GM12878 (cell line): ENCODE data around the gene CNMD. TPM values are rescaled to one million over a fixed set of nuclear protein-coding genes. Genes with fewer than 3 reads are reported as not detected.

ENCODE experiments used
- BHLHE40 ChIP-seq, 2 experiments: fragments of 450-650 bp in 1 of 2; IDR thresholded peaks; 2 replicates each; pipeline ENCODE4 v1.6.1; 2011 to 2017; ENCODE audit warnings: low read depth in 2 of 2, borderline replicate concordance in 1 of 2, improper control_type of control experiment in 1 of 2, low read length in 1 of 2, mild to moderate bottlenecking in 1 of 2
- CBFB ChIP-seq: IDR thresholded peaks from 2 replicates; pipeline ENCODE4 v1.6.1; 2016; ENCODE audit warnings: antibody characterized with exemption, low read depth
- CREM ChIP-seq: IDR thresholded peaks from 2 replicates; pipeline ENCODE4 v1.6.1; 2014; ENCODE audit warnings: antibody characterized with exemption, low read depth
- IRF4 ChIP-seq: IDR thresholded peaks from 2 replicates; pipeline ENCODE4 v1.6.1; 2011; ENCODE audit warnings: low read depth, low read length
- JUND ChIP-seq: IDR thresholded peaks from 2 replicates; pipeline ENCODE4 v1.6.1; 2012; ENCODE audit warnings: low read depth, mild to moderate bottlenecking, low read length, improper control_type of control experiment, moderate library complexity
- KAT2A ChIP-seq: conservative IDR thresholded peaks from 2 replicates; pipeline ENCODE4 v1.6.1; 2011; ENCODE audit warnings: low read depth, low read length; ENCODE audit not compliant: control insufficient read depth
- NFIC ChIP-seq: IDR thresholded peaks from 2 replicates; pipeline ENCODE4 v1.6.1; 2012; ENCODE audit warnings: low read depth, mild to moderate bottlenecking, inconsistent platforms, low read length, moderate library complexity
- NFXL1 ChIP-seq: fragments of 450-650 bp; IDR thresholded peaks from 2 replicates; pipeline ENCODE4 v1.6.1; 2017; ENCODE audit warnings: antibody characterized with exemption, mild to moderate bottlenecking, borderline replicate concordance
- NR2F1 ChIP-seq: fragments of 450-650 bp; conservative IDR thresholded peaks from 2 replicates; pipeline ENCODE4 v1.6.1; 2017; ENCODE audit warnings: mild to moderate bottlenecking
- PML ChIP-seq: IDR thresholded peaks from 2 replicates; pipeline ENCODE4 v1.6.1; 2012; ENCODE audit warnings: low read length, inconsistent platforms
- RUNX3 ChIP-seq: IDR thresholded peaks from 2 replicates; pipeline ENCODE4 v1.6.1; 2012; ENCODE audit warnings: low read length, inconsistent platforms
- SUPT20H ChIP-seq: IDR thresholded peaks from 2 replicates; pipeline ENCODE4 v1.6.1; 2011; ENCODE audit warnings: low read depth, mild to moderate bottlenecking, low read length, moderate library complexity, borderline replicate concordance; ENCODE audit not compliant: control insufficient read depth
- TARDBP ChIP-seq: IDR thresholded peaks from 2 replicates; pipeline ENCODE4 v1.6.1; 2016; ENCODE audit warnings: borderline replicate concordance
- YY1 ChIP-seq: IDR thresholded peaks from 2 replicates; pipeline ENCODE4 v1.6.1; 2011; ENCODE audit warnings: low read depth, mild to moderate bottlenecking, low read length
- ZBED1 ChIP-seq: IDR thresholded peaks from 2 replicates; pipeline ENCODE4 v1.6.1; 2016; ENCODE audit warnings: borderline replicate concordance
- ZNF24 ChIP-seq: fragments of 450-650 bp; IDR thresholded peaks from 2 replicates; pipeline ENCODE4 v1.6.1; 2017; ENCODE audit warnings: antibody characterized with exemption, mild to moderate bottlenecking
- polyA plus RNA-seq, 11 experiments: library from polyadenylated mRNA; depleted of rRNA in 4 of 11; unstranded in 6 of 11; stranded (reverse) in 5 of 11; fragments of >200 nt; fragmentation: Nextera tagmentation in 4 of 11; fragmentation: Illumina TruSeq in 1 of 11; extraction: Ambion mirVana in 4 of 11; extraction: Trizol in 1 of 11; gene quantifications; 1 replicate in 1 of 11; 2 replicates in 10 of 11; pipeline versions ENCODE4 v1.2.1 to v1.2.3, GENCODE V29; 2011 to 2016; ENCODE audit warnings: inconsistent platforms in 2 of 11, missing spikeins in 2 of 11, low read depth in 1 of 11
- total RNA-seq, 4 experiments: library from RNA; depleted of rRNA in 3 of 4; stranded (reverse); fragments of >200 nt in 3 of 4; fragmentation: Illumina TruSeq in 1 of 4; extraction: Trizol in 1 of 4; gene quantifications; 2 replicates each; pipeline versions ENCODE4 v1.2.1 to v1.2.3, GENCODE V29; 2013 to 2021
- TF ChIP-seq, protein P1 (sequence below): fragments of 450-650 bp; IDR thresholded peaks from 2 replicates; pipeline ENCODE4 v1.6.1; 2016; ENCODE audit warnings: mild to moderate bottlenecking
- TF ChIP-seq, protein P2 (sequence below): fragments of 450-650 bp; IDR thresholded peaks from 2 replicates; pipeline ENCODE4 v1.6.1; 2017; ENCODE audit warnings: mild to moderate bottlenecking, moderate library complexity
- TF ChIP-seq, protein P3 (sequence below): IDR thresholded peaks from 2 replicates; pipeline ENCODE4 v1.6.1; 2012; ENCODE audit warnings: low read length, inconsistent platforms
- TF ChIP-seq, protein P4 (sequence below): IDR thresholded peaks from 2 replicates; pipeline ENCODE4 v1.6.1; 2012; ENCODE audit warnings: improper control_type of control experiment, low read depth, low read length; ENCODE audit not compliant: insufficient replicate concordance

The CNMD gene
- total and polyA plus RNA-seq, 10 of the 15 experiments (the other 5 are each of a cell fraction or from before 2014, with no cell fraction given): 0.31 to 1.6 (median 0.73) TPM

DNA sequence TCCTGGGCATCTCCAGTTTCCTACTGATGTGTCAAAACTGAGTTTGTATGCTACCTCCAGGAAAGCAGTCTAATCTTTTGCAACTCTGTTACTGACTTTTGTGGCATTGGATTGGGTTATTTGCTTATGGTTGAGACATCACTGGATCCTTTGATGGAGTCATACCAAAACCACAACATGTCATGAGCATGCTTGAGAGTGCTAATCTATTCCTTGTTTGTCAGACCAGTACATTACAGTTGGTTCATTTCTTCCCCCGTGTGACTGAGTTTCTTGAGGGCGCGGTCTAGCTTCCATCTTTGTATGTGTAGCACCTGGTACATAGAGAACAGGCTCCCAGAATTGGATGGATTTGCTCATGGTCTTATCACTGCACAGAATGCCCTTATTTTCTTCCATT, 43.8 kb downstream of the CNMD start (continued):
- TF ChIP-seq JUND: no peak
- peak; percentile 91 for TF ChIP-seq RUNX3
- TF ChIP-seq KAT2A: no peak
- no peak for TF ChIP-seq CBFB
- TF ChIP-seq CREM: peak; percentile 45; the same call in 1 of the 2 replicates
- peak; percentile 43; the same call in 1 of the 2 replicates for TF ChIP-seq IRF4
- TF ChIP-seq NFXL1: no peak
- TF ChIP-seq ZNF24: peak; percentile 88
- TF ChIP-seq, protein P1, sequence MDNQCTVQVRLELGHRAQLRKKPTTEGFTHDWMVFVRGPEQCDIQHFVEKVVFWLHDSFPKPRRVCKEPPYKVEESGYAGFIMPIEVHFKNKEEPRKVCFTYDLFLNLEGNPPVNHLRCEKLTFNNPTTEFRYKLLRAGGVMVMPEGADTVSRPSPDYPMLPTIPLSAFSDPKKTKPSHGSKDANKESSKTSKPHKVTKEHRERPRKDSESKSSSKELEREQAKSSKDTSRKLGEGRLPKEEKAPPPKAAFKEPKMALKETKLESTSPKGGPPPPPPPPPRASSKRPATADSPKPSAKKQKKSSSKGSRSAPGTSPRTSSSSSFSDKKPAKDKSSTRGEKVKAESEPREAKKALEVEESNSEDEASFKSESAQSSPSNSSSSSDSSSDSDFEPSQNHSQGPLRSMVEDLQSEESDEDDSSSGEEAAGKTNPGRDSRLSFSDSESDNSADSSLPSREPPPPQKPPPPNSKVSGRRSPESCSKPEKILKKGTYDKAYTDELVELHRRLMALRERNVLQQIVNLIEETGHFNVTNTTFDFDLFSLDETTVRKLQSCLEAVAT: 0 out of 2 replicates have a peak, but pooled peaks have one; percentile 31
- TF ChIP-seq, protein P2, sequence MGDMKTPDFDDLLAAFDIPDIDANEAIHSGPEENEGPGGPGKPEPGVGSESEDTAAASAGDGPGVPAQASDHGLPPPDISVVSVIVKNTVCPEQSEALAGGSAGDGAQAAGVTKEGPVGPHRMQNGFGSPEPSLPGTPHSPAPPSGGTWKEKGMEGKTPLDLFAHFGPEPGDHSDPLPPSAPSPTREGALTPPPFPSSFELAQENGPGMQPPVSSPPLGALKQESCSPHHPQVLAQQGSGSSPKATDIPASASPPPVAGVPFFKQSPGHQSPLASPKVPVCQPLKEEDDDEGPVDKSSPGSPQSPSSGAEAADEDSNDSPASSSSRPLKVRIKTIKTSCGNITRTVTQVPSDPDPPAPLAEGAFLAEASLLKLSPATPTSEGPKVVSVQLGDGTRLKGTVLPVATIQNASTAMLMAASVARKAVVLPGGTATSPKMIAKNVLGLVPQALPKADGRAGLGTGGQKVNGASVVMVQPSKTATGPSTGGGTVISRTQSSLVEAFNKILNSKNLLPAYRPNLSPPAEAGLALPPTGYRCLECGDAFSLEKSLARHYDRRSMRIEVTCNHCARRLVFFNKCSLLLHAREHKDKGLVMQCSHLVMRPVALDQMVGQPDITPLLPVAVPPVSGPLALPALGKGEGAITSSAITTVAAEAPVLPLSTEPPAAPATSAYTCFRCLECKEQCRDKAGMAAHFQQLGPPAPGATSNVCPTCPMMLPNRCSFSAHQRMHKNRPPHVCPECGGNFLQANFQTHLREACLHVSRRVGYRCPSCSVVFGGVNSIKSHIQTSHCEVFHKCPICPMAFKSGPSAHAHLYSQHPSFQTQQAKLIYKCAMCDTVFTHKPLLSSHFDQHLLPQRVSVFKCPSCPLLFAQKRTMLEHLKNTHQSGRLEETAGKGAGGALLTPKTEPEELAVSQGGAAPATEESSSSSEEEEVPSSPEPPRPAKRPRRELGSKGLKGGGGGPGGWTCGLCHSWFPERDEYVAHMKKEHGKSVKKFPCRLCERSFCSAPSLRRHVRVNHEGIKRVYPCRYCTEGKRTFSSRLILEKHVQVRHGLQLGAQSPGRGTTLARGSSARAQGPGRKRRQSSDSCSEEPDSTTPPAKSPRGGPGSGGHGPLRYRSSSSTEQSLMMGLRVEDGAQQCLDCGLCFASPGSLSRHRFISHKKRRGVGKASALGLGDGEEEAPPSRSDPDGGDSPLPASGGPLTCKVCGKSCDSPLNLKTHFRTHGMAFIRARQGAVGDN: peak; percentile 52; the same call in 1 of the 2 replicates
- 0 out of 2 replicates have a peak, but pooled peaks have one; percentile 48 for TF ChIP-seq PML
- no peak for TF ChIP-seq SUPT20H
- TF ChIP-seq, protein P3, sequence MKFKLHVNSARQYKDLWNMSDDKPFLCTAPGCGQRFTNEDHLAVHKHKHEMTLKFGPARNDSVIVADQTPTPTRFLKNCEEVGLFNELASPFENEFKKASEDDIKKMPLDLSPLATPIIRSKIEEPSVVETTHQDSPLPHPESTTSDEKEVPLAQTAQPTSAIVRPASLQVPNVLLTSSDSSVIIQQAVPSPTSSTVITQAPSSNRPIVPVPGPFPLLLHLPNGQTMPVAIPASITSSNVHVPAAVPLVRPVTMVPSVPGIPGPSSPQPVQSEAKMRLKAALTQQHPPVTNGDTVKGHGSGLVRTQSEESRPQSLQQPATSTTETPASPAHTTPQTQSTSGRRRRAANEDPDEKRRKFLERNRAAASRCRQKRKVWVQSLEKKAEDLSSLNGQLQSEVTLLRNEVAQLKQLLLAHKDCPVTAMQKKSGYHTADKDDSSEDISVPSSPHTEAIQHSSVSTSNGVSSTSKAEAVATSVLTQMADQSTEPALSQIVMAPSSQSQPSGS: peak; percentile 36; the same call in 1 of the 2 replicates
- TF ChIP-seq BHLHE40 (IDR thresholded peaks at IDR 0.05; ENCODE audit: borderline replicate concordance in 1 of 2, low read depth in 2 of 2, low read length in 1 of 2): peak in 1 of 2 experiments; percentile 50; a peak in 2 of 4 replicates
- TF ChIP-seq NFIC: peak; percentile 45; the same call in 1 of the 2 replicates
- no peak for TF ChIP-seq NR2F1
- no peak for TF ChIP-seq TARDBP
- TF ChIP-seq ZBED1: 0 out of 2 replicates have a peak, but pooled peaks have one; percentile 48
- 0 out of 2 replicates have a peak, but pooled peaks have one; percentile 27 for TF ChIP-seq YY1
- TF ChIP-seq, protein P4, sequence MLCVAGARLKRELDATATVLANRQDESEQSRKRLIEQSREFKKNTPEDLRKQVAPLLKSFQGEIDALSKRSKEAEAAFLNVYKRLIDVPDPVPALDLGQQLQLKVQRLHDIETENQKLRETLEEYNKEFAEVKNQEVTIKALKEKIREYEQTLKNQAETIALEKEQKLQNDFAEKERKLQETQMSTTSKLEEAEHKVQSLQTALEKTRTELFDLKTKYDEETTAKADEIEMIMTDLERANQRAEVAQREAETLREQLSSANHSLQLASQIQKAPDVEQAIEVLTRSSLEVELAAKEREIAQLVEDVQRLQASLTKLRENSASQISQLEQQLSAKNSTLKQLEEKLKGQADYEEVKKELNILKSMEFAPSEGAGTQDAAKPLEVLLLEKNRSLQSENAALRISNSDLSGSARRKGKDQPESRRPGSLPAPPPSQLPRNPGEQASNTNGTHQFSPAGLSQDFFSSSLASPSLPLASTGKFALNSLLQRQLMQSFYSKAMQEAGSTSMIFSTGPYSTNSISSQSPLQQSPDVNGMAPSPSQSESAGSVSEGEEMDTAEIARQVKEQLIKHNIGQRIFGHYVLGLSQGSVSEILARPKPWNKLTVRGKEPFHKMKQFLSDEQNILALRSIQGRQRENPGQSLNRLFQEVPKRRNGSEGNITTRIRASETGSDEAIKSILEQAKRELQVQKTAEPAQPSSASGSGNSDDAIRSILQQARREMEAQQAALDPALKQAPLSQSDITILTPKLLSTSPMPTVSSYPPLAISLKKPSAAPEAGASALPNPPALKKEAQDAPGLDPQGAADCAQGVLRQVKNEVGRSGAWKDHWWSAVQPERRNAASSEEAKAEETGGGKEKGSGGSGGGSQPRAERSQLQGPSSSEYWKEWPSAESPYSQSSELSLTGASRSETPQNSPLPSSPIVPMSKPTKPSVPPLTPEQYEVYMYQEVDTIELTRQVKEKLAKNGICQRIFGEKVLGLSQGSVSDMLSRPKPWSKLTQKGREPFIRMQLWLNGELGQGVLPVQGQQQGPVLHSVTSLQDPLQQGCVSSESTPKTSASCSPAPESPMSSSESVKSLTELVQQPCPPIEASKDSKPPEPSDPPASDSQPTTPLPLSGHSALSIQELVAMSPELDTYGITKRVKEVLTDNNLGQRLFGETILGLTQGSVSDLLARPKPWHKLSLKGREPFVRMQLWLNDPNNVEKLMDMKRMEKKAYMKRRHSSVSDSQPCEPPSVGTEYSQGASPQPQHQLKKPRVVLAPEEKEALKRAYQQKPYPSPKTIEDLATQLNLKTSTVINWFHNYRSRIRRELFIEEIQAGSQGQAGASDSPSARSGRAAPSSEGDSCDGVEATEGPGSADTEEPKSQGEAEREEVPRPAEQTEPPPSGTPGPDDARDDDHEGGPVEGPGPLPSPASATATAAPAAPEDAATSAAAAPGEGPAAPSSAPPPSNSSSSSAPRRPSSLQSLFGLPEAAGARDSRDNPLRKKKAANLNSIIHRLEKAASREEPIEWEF: no peak
